SK-N-SH treated with all-trans-retinoic acid at 6 μM for 48 hours (cell line): ENCODE data around the gene PDE9A.

Experiments
- ARNTL ChIP-seq: fragments of 450-650 bp; formaldehyde crosslinking; IDR thresholded peaks from 2 replicates; pipeline ENCODE4 v1.5.0; 2020; ENCODE audit warnings: low read depth, mild to moderate bottlenecking, moderate library complexity, borderline replicate concordance
- BACH2 ChIP-seq: fragments of 250-450 bp; sonication (Bioruptor Pico); IDR thresholded peaks from 2 replicates; pipeline ENCODE4 v1.9.0; 2021; ENCODE audit warnings: mild to moderate bottlenecking, borderline replicate concordance
- CREB5 ChIP-seq: fragments of 250-450 bp; sonication (Bioruptor Pico); IDR thresholded peaks from 2 replicates; pipeline ENCODE4 v1.5.1; 2020; ENCODE audit warnings: low read depth, mild to moderate bottlenecking, moderate library complexity
- CSDC2 ChIP-seq: fragments of 250-450 bp; sonication (Bioruptor Pico); IDR thresholded peaks from 2 replicates; pipeline ENCODE4 v1.5.0; 2020; ENCODE audit warnings: mild to moderate bottlenecking, moderate library complexity
- PPARA ChIP-seq: fragments of 250-450 bp; sonication (Bioruptor Pico); IDR thresholded peaks from 2 replicates; pipeline ENCODE4 v1.5.0; 2020; ENCODE audit warnings: mild to moderate bottlenecking, borderline replicate concordance
- RARB ChIP-seq: fragments of 250-450 bp; sonication (Bioruptor Pico); IDR thresholded peaks from 2 replicates; pipeline ENCODE4 v1.8.0; 2021; ENCODE audit warnings: mild to moderate bottlenecking, moderate library complexity
- ZC3H10 ChIP-seq: fragments of 250-450 bp; sonication (Bioruptor Pico); IDR thresholded peaks from 2 replicates; pipeline ENCODE4 v1.5.1; 2021; ENCODE audit warnings: mild to moderate bottlenecking, moderate library complexity
- ZFP30 ChIP-seq: fragments of 450-650 bp; formaldehyde crosslinking; IDR thresholded peaks from 2 replicates; pipeline ENCODE4 v1.5.0; 2022; ENCODE audit warnings: mild to moderate bottlenecking, moderate library complexity
- TF ChIP-seq, protein P1 (sequence below): fragments of 250-450 bp; sonication (Bioruptor Pico); IDR thresholded peaks from 2 replicates; pipeline ENCODE4 v1.8.0; 2020; ENCODE audit warnings: mild to moderate bottlenecking, moderate library complexity, borderline replicate concordance
- TF ChIP-seq, protein P2 (sequence below): fragments of 250-450 bp; sonication (Bioruptor Pico); IDR thresholded peaks from 2 replicates; pipeline ENCODE4 v1.8.0; 2021; ENCODE audit warnings: low read depth, mild to moderate bottlenecking, moderate library complexity, borderline replicate concordance

DNA sequence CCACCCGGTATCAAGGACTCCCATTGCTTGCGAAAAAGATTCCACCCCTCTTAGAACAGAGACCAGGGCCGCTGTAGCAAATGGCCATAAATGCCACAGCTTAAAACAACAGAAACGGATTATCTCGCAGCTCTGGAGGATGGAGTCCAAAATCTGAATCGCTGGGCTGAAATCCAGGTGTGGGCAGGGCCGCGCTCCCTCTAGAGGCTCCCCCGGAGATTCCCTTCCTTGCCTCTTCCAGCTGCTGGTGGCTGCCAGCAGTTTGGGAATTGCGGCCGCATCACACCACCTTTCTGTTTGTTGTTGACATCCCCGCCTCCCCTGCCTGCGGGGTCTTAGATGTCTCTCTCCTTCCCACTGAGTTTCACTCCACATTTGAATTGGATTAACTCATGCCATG lies 15.6 kb downstream of the PDE9A start:
- TF ChIP-seq, protein P1, sequence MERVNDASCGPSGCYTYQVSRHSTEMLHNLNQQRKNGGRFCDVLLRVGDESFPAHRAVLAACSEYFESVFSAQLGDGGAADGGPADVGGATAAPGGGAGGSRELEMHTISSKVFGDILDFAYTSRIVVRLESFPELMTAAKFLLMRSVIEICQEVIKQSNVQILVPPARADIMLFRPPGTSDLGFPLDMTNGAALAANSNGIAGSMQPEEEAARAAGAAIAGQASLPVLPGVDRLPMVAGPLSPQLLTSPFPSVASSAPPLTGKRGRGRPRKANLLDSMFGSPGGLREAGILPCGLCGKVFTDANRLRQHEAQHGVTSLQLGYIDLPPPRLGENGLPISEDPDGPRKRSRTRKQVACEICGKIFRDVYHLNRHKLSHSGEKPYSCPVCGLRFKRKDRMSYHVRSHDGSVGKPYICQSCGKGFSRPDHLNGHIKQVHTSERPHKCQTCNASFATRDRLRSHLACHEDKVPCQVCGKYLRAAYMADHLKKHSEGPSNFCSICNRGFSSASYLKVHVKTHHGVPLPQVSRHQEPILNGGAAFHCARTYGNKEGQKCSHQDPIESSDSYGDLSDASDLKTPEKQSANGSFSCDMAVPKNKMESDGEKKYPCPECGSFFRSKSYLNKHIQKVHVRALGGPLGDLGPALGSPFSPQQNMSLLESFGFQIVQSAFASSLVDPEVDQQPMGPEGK: no peak
- TF ChIP-seq RARB (CRISPR knock-in tag) (no peak), ZFP30 (CRISPR knock-in tag) (no peak), CREB5 (CRISPR knock-in tag) (no peak), PPARA (CRISPR knock-in tag) (no peak), ZC3H10 (CRISPR knock-in tag) (no peak), CSDC2 (no peak), BACH2 (no peak), ARNTL (CRISPR knock-in tag) (no peak)
- TF ChIP-seq, protein P2, sequence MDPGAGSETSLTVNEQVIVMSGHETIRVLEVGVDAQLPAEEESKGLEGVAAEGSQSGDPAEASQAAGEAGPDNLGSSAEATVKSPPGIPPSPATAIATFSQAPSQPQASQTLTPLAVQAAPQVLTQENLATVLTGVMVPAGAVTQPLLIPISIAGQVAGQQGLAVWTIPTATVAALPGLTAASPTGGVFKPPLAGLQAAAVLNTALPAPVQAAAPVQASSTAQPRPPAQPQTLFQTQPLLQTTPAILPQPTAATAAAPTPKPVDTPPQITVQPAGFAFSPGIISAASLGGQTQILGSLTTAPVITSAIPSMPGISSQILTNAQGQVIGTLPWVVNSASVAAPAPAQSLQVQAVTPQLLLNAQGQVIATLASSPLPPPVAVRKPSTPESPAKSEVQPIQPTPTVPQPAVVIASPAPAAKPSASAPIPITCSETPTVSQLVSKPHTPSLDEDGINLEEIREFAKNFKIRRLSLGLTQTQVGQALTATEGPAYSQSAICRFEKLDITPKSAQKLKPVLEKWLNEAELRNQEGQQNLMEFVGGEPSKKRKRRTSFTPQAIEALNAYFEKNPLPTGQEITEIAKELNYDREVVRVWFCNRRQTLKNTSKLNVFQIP (CRISPR knock-in tag): no peak
